Upper lobe of right lung (tissue), 1 donor: ENCODE results near the gene PLRG1. TPM values are rescaled to one million over a fixed set of nuclear protein-coding genes. Genes with fewer than 3 reads are reported as not detected.

ENCODE experiments used
- ATAC-seq: fragments of 200-7000 bp; cut with Tn5 transposase; one replicate; pipeline ENCODE4 v1.9.1; 2020; ENCODE audit warnings: mild to moderate bottlenecking, moderate library complexity
- DNase-seq: peaks from one replicate; pipeline ENCODE4 v3.0.0-alpha.2; 2020
- H3K27ac ChIP-seq: fragments of 200-600 bp; one replicate; pipeline ENCODE4 v1.8.0; 2022
- H3K27me3 ChIP-seq: fragments of 200-600 bp; one replicate; pipeline ENCODE4 v1.8.0; 2022; ENCODE audit warnings: mild to moderate bottlenecking
- H3K36me3 ChIP-seq: fragments of 200-600 bp; one replicate; pipeline ENCODE4 v1.8.0; 2022
- H3K4me1 ChIP-seq: fragments of 200-600 bp; one replicate; pipeline ENCODE4 v1.8.0; 2022
- H3K4me3 ChIP-seq: fragments of 200-600 bp; one replicate; pipeline ENCODE4 v1.8.0; 2022; ENCODE audit warnings: mild to moderate bottlenecking
- H3K9me3 ChIP-seq: fragments of 200-600 bp; one replicate; pipeline ENCODE4 v1.8.0; 2022
- CTCF ChIP-seq: fragments of 200-600 bp; IDR thresholded peaks from one replicate; pipeline ENCODE4 v1.8.0; 2022; ENCODE audit warnings: antibody characterized with exemption
- intact Hi-C: fragments of 100-400 bp; cut with DNase I; formaldehyde crosslinking; loops from one replicate; pipeline ENCODE4 v1.11.0; 2022
- total RNA-seq: library from RNA; stranded (reverse); fragmentation: NEBNext Ultra II Directional; extraction: Animal tissue kit (Norgen Biotek cat#: 25700); gene quantifications from one replicate; pipeline ENCODE4 v1.2.1, GENCODE V29; 2021
- donor health status: DM: no; HTN: yes; CAD: no; lungs with severe emphysema.

The PLRG1 gene
- total RNA-seq, 1 donor from 2014 or later = 68.8 TPM

DNA sequence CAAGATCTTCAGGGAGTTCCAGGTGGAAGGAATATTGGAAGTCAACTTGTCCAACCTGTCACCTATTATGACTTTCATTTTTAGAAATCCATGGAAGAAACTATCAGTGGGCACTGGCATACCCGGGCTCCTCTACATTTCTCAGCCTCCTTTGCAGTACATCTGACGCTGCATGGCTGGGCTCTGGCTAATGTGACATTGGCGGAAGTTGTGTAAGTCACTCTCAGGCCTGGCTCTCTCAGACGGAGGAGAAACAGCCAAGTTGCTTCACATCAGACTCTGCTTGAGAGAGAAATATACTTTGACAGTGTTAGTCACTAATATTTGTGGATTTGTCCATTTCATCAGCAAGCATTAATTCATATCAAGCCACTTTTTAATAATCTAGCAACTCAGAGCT, 63.1 kb downstream of the PLRG1 start:
- Histone ChIP-seq H3K27ac (no peak overlapping the region), H3K9me3 (no peaks in the 10 kb centered on the region), H3K4me3 (no peak overlapping the region), H3K4me1 (peaks cover 11% of the 10 kb centered on the region), H3K27me3 (peaks cover 50% of the 10 kb centered on the region), H3K36me3 (no peaks in the 10 kb centered on the region)
- TF ChIP-seq CTCF = no peak
- no peak for ATAC-seq
- no peak for DNase-seq
- intact Hi-C loops = no loop called here

GRCh38 chr4:154485127-154485773, 65.0 kb downstream of the PLRG1 start:
- no peak overlapping the region for H3K27ac ChIP-seq
- H3K27me3 ChIP-seq = peaks cover 33% of the 10 kb centered on the region
- no peak for DNase-seq
- no peak for ATAC-seq
- no peaks in the 10 kb centered on the region for H3K9me3 ChIP-seq
- no peaks in the 10 kb centered on the region for H3K4me1 ChIP-seq
- no peak overlapping the region for H3K4me3 ChIP-seq
- no peaks in the 10 kb centered on the region for H3K36me3 ChIP-seq
- intact Hi-C loops = no loop called here
- no peak for TF ChIP-seq CTCF

Other genes starting within 250 kb of the PLRG1 start
- 0.32 TPM for gene DCHS2, start 58.6 kb downstream of the PLRG1 start, total RNA-seq
- 1.2 TPM for gene FGB, start 12.6 kb upstream of the PLRG1 start, total RNA-seq
- gene FGA, start 40.3 kb upstream of the PLRG1 start, total RNA-seq = 39.5 TPM
- 515 TPM for gene FGG, start 62.3 kb upstream of the PLRG1 start, total RNA-seq
- 1.1 TPM for gene LRAT, start 193.6 kb upstream of the PLRG1 start, total RNA-seq
- gene RBM46, start 230.9 kb upstream of the PLRG1 start, total RNA-seq = not detected